Testis (tissue), 2 donors: ENCODE data around the gene RNASE13.

Experiments used
- CTCF ChIP-seq, 3 experiments: fragments of 450-650 bp in 2 of 3; fragments of 200-600 bp in 1 of 3; sonication (generic) in 1 of 3; IDR thresholded peaks; one replicate each; pipeline ENCODE4 v1.5.1; 2016 to 2019; ENCODE audit warnings: antibody characterized with exemption in 3 of 3, mild to moderate bottlenecking in 2 of 3, moderate library complexity in 1 of 3
- POLR2A ChIP-seq: fragments of 450-650 bp; IDR thresholded peaks from one replicate; pipeline ENCODE4 v1.6.1; 2017; ENCODE audit warnings: antibody characterized with exemption, mild to moderate bottlenecking, moderate library complexity

GRCh38 chr14:21029917-21030316, 4.7 kb downstream of the RNASE13 start, which contains the start of gene TPPP2:
- TF ChIP-seq CTCF (IDR thresholded peaks at IDR 0.05) (no peak), POLR2A (no peak)
